WERI-Rb-1 (cell line): ENCODE data around the gene MAGI1.

Experiments
- DNase-seq: peaks from one replicate; pipeline ENCODE4 v3.0.0-alpha.2; 2020
- H3K27ac ChIP-seq: fragments of 250-450 bp; sonication (Bioruptor Pico); 2 replicates; pipeline ENCODE4 v1.5.1; 2020; ENCODE audit warnings: mild to moderate bottlenecking, moderate library complexity
- H3K27me3 ChIP-seq: fragments of 250-450 bp; sonication (Bioruptor Pico); 2 replicates; pipeline ENCODE4 v1.5.1; 2021; ENCODE audit warnings: mild to moderate bottlenecking, low read depth, moderate library complexity; ENCODE audit not compliant: insufficient read depth, severe bottlenecking
- H3K36me3 ChIP-seq: fragments of 250-450 bp; sonication (Bioruptor Pico); 2 replicates; pipeline ENCODE4 v1.5.1; 2020; ENCODE audit warnings: mild to moderate bottlenecking, moderate library complexity
- H3K4me3 ChIP-seq: 2 replicates; pipeline ENCODE4 v1.5.1; 2011; ENCODE audit warnings: low read depth, mild to moderate bottlenecking, control low read depth, low read length
- H3K9me3 ChIP-seq: fragments of 250-450 bp; sonication (Bioruptor Pico); 2 replicates; pipeline ENCODE4 v1.5.1; 2021; ENCODE audit warnings: mild to moderate bottlenecking, moderate library complexity; ENCODE audit not compliant: severe bottlenecking
- CTCF ChIP-seq: IDR thresholded peaks from 2 replicates; pipeline ENCODE4 v1.5.1; 2011; ENCODE audit warnings: low read depth, mild to moderate bottlenecking, control low read depth, inconsistent platforms, low read length

MAGI1 gene

GRCh38 chr3:65597952-65598413 lies 440.7 kb downstream of the MAGI1 start:
- Histone ChIP-seq H3K36me3 (no peaks in the 10 kb centered on the region), H3K27ac (peak overlapping the region; percentile 84), H3K4me3 (peak overlapping the region; percentile 81), H3K27me3 (no peaks in the 10 kb centered on the region), H3K9me3 (no peaks in the 10 kb centered on the region)
- DNase-seq = peak; percentile 56
- no peak for TF ChIP-seq CTCF

DNA sequence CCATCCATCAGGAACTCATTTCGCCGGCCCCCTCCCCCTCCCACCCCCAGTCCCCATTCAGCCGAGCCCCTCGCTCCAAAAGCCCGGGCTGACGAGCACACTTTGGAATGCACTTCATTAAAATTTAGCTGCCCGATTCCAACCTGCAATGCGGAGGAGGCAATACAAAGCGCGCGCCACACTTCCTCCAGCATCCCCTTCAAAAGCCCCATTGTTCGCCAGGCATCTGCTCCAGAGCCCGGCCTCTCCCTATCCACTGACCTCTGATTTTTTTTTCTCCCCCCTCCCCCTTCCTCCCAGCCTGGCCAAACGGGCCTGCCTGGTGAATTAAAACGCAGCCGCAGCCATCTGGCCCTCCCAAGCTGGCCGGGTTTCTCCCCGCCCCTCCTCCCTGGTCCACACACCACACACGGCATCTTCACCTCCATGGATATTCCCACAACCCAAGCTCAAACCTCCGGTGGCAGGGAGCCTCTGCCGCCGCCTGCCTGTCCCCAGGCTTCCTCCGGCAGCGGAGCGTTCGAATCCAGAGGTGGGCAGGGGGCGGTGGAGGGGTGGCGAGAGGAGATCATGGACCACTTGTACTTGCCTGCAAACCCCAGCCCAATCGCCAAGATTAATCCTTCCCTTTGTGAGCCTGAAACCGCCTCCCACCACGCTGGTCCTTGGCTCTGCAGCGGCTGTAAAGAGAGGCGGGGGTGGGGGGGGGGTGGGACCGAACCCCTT lies 441.3 kb downstream of the MAGI1 start:
- H3K9me3 ChIP-seq = no peaks in the 10 kb centered on the region
- TF ChIP-seq CTCF = no peak
- DNase-seq = peak; percentile 89
- no peaks in the 10 kb centered on the region for H3K27me3 ChIP-seq
- peak overlapping the region; percentile 84 for H3K27ac ChIP-seq
- no peaks in the 10 kb centered on the region for H3K36me3 ChIP-seq
- peak overlapping the region; percentile 81 for H3K4me3 ChIP-seq

- DNase-seq = peak; percentile 28
- Histone ChIP-seq H3K27me3 (no peaks in the 10 kb centered on the region), H3K9me3 (no peaks in the 10 kb centered on the region), H3K4me3 (peak overlapping the region; percentile 81), H3K36me3 (no peaks in the 10 kb centered on the region), H3K27ac (peak overlapping the region; percentile 84)
- no peak for TF ChIP-seq CTCF
These were observed 442.0 kb downstream of the MAGI1 start for GRCh38 chr3:65596571-65597225.

DNA sequence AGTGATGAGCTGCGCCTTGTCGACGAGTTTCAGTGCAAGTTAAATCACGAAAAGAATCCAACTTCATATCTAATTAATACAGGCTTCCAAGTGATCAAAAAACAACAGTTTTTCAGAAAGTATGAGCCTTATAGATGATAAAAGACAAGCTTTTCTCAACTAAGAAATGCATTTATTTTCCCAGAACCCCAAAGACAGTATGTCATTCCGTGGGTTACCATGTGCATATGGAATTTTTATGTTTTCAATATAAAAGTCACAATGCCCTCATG lies 442.8 kb downstream of the MAGI1 start:
- Histone ChIP-seq H3K9me3 (no peaks in the 10 kb centered on the region), H3K27ac (no peak overlapping the region; the same call in 1 of the 2 replicates)

DNA sequence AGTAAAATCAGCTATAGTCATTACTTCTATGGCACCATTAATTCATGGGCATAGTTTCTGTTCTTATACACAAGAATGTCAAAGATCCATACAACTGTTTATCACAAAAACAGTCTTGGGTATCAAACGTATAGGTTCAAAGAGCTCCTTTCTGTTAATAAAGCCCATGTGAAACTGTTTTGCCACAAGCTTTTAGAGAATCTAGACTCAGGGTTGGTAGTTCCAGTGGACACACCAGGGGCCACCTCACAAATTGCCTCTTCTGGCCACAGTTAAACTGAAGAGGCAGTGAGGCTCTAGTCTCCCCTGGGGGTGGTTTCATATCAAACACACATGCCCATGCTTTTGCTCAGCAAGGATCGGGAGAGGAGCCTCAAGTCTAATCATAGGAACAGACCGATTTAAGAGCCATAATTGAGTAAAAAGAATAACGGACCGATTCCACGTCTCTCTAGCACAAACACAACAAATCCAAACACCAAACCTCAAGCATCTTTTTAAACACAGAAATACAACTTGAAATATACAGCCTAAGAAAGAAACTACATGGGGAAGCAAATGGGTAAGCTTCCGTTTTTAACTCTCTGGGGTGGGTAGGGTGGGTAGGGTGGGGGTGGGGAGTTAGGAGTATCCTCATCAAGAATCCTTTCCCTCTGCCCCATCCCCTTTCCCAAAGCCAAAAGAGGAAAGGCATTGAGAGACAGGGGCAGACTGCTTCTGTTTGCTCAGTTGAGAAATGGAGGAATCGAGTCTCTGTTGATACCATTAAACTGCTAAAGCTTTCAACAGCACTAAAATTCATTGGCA lies 443.3 kb downstream of the MAGI1 start:
- TF ChIP-seq CTCF = no peak
- H3K9me3 ChIP-seq = no peaks in the 10 kb centered on the region
- H3K36me3 ChIP-seq = no peaks in the 10 kb centered on the region
- H3K27ac ChIP-seq = no peak overlapping the region
- no peak overlapping the region for H3K4me3 ChIP-seq
- no peaks in the 10 kb centered on the region for H3K27me3 ChIP-seq
- no peak for DNase-seq

More for the DNA sequence above, 442.8 kb downstream of the MAGI1 start:
- Histone ChIP-seq H3K36me3 (no peaks in the 10 kb centered on the region), H3K27me3 (no peaks in the 10 kb centered on the region), H3K4me3 (no peak overlapping the region)
- TF ChIP-seq CTCF = no peak
- no peak for DNase-seq
